GM18867 (cell line): Measurements from ENCODE around the gene CDX2.

Experiments
- ATAC-seq: cut with Tn5 transposase; IDR thresholded peaks from one replicate; pipeline ENCODE4 v1.9.1; 2021; ENCODE audit warnings: mild to moderate bottlenecking, moderate library complexity; ENCODE audit not compliant: unreplicated experiment

The CDX2 gene

GRCh38 chr13:27979001-27979643, 10.0 kb upstream of the CDX2 start:
- ATAC-seq = no peak

- ATAC-seq = no peak
These were observed 9.3 kb upstream of the CDX2 start for GRCh38 chr13:27978301-27978968.

GRCh38 chr13:27977476-27978300, 8.6 kb upstream of the CDX2 start:
- ATAC-seq = no peak

- no peak for ATAC-seq
These were observed 7.4 kb upstream of the CDX2 start for GRCh38 chr13:27976362-27977091.

- no peak for ATAC-seq
These were observed 6.6 kb upstream of the CDX2 start for GRCh38 chr13:27975564-27976361.

GRCh38 chr13:27973961-27974662, 5.0 kb upstream of the CDX2 start:
- no peak for ATAC-seq

GRCh38 chr13:27973291-27973690, 4.2 kb upstream of the CDX2 start:
- ATAC-seq = no peak

GRCh38 chr13:27972478-27972820, 3.3 kb upstream of the CDX2 start:
- ATAC-seq = no peak

- ATAC-seq = no peak
These were observed 2.8 kb upstream of the CDX2 start for GRCh38 chr13:27971776-27972477.

GRCh38 chr13:27971236-27971645, 2.1 kb upstream of the CDX2 start:
- ATAC-seq = no peak

- no peak for ATAC-seq
These were observed 1.5 kb upstream of the CDX2 start for GRCh38 chr13:27970382-27971235.

- no peak for ATAC-seq
These were observed 733 bp upstream of the CDX2 start for GRCh38 chr13:27969866-27970229.

GRCh38 chr13:27968316-27969081, 616 bp downstream of the CDX2 start:
- ATAC-seq = no peak

GRCh38 chr13:27967736-27968315, 1.3 kb downstream of the CDX2 start:
- no peak for ATAC-seq

- no peak for ATAC-seq
These were observed 1.8 kb downstream of the CDX2 start for GRCh38 chr13:27967203-27967735.

- no peak for ATAC-seq
These were observed 2.4 kb downstream of the CDX2 start for GRCh38 chr13:27966641-27967202.
